GM19455 (cell line): ENCODE data around the gene EHBP1.

Experiments used
- ATAC-seq: cut with Tn5 transposase; IDR thresholded peaks from one replicate; pipeline ENCODE4 v1.9.1; 2021; ENCODE audit not compliant: unreplicated experiment

EHBP1 gene

DNA sequence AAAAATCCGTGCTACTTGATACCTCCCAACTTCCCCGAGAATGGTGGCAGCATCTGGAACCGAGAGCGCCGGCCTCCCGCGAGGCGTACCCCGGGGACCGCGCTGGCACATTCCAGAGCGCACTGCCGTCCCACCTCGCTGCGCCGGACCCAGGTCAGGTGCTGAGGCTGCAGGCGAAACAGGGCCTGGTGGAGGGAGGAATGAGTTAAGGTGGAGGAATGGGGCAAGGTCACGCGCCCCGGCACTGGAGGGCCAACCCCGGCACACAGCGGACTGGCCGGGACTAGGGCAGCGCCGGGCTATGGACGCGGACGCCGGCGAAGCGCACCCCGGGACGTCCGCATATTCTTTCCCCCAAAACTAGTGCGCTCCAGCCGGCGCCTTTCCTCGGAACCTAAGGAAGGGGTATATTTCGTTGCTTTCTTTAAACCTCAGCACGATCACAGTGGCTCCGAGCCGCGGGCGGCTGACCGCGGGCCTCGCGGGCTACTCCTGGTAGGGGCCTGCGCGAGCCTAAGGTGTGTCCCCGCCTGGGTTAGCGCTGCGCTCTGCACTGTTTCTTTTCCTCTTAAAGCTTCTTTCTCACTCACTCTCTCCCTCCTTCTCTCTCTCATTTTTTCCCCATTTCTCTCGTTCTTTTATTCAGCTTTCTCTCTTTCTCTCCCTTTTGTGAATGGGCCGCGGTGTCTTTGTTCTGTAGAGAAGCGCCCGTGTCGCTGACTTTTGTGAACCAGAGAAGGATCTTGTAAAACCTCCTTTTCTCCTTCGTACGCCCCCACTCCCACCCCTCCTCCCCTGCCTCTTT is 343.1 kb downstream of the EHBP1 start:
- ATAC-seq, result no peak

DNA sequence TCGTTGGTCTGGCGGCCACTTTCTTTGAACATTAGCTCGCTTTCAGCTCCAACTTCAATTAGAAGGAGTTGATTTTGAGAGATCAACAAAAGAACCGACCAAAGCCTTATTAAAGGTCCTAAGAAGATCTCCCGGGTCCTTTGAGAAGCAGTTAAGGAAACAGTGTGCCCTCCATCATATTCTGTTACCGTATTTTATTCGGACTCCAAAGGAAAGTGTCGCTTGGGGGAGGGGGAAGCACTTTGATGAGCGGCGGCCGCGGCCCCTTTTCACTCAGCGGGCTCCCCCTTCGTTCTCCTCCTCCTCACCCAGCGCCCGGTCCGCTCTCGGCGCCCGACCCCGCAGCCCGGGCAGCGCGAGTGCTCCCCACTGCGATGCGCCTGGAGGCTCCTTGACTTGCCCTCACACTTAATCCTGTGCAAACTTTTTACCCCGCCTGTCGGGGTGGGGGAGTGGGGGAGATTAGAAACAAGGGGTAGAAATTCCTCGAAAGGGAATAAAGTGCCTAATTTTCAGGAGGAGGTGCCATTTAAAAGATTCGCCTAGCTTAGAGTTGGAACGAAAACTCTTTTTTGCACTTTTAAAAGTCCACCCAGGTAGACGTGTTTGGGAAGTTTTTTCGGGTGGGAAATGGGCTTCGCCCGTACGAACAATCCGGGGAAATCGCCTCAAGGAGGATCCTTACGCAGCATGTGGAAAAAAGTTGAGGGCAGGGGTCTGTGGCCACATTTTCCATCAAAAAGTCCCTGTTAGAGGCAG is 343.9 kb downstream of the EHBP1 start:
- no peak for ATAC-seq

DNA sequence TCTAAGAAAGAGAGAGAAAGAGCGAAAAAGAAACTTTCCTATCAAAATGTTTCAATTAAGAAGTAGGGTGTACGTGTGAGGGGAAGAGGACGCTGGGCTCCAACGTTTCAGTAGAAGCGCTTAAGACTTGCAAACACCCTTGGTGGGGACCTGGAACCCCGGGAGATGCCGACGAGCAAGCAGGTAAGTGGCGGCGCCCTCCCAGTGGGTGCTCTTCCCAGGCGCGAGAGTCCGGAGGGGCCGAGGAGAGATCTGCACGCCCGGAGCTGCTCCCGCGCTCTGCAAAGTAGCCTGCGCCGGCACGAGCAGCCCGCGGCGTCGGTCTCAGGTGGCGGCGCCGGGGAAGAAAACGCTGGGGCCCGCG is 344.4 kb downstream of the EHBP1 start:
- no peak for ATAC-seq

DNA sequence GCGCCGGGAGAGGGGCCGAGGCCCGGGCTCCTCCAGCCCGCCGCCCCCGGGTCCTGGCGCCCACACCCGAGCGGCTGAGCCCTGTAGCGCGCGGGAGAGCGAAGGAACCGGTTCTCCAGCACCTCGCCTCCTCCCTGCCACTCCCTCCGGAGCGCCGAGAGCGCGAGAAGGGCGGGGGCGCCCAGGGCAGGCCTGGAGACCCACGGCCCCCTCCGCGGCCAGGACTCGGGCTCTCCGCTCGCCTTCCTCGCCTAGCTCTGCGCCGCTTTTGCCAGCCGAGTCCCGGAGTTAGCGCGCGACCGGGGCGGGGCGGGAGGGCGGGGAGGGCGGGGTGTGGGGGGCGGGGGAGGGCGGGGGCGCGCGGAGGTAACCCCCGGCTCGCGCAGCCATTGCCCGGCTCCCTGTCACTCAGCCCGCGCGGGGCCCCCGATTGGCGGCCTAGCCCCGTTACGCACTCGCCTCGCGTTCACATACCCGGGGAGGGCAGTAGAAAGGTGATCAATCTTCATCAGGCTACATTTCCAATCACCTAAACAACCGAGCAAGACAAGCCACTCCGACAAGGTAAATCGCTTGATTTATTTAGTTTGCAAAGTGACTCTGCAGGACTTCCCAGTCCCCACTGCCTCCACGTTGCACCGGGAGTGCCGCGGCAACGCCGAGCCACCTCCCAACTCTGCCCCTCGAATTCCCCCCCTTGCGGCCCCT is 345.0 kb downstream of the EHBP1 start, which contains the start of gene OTX1:
TSS of gene OTX1 (plus strand) at position 497 of the 708 bp plus-strand sequence. CDS start 2,161 bp downstream, outside the sequence.
- peak; percentile 88 for ATAC-seq

DNA sequence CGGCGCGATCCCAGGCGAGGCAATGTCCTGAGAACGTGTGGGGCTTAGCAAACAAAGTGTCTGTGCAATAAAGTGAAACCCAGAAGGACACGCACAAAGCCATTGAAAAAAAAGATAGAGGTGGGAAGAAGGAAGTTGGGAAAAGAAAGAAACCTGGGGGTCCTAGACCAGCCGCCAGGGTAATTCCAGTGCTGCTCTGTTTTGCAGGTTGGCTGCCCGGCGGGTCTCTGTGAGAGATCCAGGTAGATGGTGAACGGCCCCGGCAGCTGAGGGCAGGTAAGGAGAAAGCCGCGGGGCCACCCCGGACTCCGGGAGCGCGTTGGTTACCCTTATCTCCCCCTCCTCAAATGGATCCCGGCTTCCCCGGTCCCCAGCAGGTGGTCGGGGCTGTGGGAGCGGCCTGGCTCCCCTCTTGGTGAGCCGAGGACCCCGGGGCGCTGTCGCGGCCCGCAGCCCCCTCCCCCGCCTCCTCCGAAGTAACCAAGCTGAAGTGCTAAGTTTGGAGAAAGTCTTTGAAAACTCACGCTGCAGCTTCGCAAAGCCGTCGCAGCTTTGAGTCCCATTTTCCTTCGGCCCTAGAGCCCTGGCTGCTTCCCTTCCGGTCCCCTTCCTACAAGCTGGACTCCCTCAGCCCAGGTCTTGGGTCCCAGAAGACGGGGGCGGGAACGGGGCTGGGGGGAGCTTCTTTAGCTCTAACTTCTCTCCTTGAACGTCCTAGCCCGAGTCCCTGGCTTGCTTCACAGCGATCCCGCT is 345.7 kb downstream of the EHBP1 start:
- no peak for ATAC-seq

DNA sequence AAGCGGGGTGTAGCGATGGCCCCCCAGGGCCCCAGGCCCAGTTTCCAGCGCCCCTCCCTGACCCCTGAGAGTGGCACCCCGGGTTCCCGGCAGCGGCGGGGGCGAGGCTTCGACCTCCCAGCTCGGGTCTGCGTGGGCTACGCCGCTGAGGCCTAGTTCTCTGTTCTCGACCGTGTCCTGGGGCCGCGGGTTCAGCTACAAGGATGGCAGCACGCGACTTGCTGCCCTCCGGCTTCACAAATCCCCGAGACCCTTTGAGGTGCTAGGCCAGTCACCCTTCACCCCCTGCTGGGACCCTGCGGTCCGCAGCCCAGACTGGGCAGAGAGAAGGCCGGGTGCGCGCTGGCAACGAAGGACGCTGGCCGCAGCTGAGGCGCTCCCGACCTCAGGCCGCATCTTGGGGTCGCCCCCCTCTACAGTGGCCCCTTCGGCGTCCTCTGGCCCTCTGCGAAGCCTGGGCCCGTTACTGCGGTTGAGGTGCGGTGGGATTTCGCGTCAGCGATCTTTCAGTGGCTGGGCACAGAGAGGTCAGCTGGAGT is 346.4 kb downstream of the EHBP1 start:
- no peak for ATAC-seq

DNA sequence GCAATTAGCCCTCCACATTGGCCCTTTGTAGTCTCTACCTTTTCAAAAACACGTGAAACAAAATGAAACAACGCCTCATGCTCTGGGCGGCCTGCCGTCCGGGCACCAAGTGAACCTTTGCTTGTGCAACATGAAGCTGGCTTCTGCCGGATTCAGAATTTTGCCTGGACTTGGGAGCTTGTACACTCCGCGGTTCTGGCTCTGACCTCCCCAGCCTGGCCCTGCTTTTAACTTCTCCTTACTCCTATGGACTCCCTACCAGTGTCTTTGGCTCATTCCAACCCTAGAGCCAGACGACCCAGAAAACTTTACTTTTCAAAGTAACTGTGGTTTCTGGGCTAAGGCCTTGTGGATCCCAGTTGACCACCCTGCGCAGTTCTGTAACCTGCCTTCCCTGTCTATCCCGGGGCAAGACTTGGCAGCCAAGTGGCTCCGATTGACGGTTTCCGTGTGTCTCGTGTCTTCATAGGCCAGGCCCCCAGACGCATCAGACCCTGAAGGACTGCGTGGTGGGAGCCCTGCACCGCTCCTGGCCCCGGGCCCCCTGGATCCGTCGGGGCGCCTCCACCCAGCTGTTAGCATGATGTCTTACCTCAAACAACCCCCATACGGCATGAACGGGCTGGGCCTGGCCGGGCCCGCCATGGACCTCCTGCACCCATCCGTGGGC is 347.0 kb downstream of the EHBP1 start:
- ATAC-seq, result no peak

DNA sequence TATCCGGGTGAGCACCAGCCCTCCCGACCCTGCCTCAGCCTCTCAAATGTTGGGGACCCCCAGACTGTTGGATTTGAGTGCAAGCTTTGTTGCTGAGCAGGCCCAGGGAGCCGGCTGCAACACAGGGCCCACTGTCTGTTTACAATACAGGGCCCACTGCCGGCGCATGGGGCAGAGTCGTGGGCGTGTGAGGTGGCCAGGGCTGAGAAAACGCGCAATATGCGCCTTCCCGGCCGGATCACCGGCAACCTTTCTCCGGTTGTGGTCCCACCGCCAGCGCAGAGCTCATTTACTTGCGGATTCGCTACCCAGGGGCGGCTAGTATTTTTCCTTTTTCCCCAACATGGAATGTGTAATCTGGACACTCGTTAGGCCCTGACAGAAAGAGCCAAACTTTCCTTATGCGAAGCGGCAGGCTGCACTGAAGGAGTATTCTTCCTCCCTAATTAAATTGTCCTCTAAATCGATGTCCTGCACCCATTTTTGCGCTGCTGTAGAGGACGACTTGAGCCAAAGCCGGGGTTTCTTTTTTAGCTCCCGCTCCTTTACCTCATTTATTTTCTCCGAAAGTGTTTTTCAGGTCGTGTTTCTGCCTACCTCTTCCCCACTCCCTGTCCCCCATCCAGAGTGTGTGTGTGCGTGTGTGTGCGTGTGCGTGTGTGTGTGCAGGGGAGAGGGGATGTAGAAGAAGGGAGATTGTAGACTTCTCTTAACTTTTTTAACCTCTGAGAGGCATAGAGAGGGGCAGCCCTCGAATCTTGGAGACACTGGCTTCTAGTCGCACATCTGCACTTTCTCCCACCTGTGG is 347.8 kb downstream of the EHBP1 start:
- ATAC-seq, result no peak

DNA sequence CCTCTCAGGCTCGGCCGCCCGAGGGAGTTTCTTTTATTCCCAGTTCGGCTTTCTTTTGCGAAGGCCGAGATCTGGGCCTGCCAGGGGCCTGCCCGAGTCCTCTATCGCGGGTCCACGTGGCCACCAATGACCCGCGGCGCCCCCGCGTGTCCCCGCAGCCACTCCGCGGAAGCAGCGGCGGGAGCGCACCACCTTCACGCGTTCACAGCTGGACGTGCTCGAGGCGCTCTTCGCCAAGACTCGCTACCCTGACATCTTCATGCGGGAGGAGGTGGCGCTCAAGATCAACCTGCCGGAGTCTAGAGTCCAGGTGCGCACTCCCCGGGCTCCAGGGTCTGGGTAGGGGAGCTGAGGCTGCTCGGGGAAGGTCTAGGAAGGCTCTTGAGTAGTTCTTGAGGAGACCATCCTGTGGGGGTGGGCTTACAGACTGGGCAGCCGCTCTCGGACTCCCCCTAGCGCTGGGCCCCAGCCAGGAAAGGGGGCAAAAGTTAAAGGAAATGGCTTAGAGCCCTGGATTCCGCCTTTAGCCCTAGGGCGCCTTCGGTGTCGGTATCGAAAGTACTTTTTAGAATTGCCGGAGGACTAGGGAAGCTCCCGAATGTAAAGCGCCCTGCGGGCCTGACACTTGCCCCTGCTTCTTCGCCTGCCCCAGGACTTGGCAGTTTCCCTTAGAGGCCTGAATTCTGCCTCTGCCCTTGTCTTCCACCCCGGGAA is 348.5 kb downstream of the EHBP1 start:
- no peak for ATAC-seq

DNA sequence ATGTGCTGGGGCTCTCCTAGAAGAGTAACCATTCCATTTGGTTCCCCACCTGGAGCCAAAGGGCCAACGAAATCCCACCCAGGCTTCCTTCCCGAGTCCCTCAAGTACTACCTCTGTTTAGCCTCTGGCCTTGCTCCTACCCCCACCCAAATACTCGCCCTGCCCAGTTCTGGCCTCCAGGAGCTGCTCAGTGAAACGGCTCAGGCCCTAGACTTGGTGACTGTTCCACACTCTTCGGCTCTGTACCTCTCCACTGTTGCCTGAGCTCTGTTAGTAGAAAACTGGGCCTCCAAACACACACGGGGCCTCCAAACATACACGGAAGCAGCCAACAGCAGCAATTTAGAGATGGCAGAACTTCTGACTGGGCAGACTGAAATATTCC is 349.3 kb downstream of the EHBP1 start:
- ATAC-seq, result no peak

DNA sequence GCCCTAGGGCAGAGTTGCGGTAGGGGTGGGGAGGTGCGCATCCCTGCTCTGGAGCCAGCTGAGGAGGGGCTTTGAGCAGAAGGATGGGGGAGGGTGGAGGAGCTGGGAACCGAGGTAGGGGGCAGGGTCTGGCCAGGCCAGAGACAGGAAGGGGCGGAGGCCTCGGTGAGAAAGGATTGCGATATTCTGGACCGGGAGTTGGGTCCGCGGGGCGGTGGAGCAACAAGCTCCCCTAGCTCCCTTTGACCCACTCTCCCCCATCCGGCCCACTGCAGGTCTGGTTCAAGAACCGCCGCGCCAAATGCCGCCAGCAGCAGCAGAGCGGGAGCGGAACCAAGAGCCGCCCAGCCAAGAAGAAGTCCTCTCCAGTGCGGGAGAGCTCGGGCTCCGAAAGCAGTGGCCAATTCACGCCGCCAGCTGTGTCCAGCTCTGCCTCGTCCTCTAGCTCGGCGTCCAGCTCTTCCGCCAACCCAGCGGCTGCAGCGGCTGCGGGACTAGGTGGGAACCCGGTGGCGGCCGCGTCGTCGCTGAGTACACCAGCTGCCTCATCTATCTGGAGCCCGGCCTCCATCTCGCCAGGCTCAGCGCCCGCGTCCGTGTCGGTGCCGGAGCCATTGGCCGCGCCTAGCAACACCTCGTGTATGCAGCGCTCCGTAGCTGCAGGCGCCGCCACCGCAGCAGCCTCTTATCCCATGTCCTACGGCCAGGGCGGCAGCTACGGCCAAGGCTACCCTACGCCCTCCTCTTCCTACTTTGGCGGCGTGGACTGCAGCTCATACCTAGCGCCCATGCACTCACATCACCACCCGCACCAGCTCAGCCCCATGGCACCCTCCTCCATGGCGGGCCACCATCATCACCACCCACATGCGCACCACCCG is 350.0 kb downstream of the EHBP1 start:
- ATAC-seq, result no peak

DNA sequence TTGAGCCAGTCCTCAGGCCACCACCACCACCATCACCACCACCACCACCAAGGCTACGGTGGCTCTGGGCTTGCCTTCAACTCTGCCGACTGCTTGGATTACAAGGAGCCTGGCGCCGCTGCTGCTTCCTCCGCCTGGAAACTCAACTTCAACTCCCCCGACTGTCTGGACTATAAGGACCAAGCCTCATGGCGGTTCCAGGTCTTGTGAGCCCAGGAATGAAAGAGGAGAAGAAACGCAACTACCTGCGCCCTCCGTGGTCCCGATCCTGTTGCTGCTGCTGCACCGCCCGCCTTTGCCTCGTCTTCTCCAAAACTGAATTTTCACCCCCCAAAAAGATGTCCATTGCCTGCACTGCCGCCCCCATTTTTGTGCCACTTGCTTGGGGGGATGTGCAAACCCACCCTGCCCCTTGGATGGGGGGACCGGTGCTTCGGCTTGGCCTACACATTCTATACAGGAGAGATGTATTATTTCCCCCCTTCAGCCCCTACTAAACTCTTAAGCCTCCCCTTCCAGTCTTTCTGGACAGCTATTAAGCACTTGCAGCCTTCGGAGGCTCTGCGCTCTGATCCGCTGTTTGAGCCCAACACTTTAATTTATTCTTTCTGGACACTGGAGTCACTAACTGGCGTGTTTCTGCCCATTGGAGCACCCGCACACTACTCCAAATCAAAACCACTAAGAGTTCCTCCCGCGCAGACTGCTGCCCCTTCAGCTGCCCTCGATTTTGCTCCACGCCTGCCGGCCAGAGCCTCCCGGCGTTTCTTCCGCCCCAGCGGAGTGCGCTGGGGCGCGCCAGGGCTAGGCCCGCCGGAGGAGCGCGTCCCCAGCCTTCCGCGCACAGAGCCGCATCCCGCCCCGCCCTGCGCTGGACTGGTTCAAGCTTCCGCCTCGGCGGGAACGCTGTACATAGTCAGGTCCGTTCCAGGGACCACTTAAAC is 350.9 kb downstream of the EHBP1 start:
- no peak for ATAC-seq

DNA sequence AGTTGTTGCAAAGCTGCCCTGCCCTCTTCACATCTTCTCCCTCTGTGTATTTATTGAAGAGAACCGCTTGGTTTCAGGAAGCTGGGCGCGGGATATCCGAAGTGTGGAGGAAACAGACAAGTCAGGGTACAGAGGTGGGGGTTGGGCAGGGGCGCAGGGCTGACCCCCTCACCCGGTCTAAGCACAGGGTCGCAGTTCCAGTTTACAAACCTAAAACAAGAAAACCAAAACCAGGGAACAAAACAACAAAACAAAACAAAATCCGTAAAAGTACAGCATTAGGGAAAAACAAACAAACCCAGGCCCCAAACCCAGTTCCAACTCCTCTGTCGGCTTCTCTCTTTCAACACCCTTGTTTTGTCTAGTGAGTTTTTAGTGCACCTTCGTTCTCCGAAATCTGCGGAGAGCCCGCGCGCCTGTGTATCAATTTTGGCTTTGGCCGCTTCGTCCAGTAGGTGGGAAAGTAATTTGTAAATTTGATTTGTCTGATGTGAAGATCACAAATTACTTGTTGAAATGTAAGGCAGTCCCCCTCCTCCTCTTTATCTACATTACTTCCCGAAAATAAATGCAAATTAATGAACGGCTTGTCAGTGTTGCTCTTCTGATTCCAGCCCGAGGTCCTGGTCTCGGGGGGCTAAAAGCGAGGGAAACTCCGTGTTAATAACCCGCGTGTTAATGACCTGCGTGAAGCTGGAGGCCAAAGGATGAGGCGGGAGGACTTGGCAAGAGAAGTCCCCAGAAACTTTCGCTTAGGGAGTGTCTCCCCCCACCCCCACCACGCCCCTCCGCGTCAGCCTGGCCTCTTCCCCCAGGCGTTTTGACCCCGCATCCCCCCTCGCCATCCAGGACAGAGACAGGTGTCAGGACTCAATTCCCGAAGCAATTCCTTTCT is 352.0 kb downstream of the EHBP1 start:
- no peak for ATAC-seq

DNA sequence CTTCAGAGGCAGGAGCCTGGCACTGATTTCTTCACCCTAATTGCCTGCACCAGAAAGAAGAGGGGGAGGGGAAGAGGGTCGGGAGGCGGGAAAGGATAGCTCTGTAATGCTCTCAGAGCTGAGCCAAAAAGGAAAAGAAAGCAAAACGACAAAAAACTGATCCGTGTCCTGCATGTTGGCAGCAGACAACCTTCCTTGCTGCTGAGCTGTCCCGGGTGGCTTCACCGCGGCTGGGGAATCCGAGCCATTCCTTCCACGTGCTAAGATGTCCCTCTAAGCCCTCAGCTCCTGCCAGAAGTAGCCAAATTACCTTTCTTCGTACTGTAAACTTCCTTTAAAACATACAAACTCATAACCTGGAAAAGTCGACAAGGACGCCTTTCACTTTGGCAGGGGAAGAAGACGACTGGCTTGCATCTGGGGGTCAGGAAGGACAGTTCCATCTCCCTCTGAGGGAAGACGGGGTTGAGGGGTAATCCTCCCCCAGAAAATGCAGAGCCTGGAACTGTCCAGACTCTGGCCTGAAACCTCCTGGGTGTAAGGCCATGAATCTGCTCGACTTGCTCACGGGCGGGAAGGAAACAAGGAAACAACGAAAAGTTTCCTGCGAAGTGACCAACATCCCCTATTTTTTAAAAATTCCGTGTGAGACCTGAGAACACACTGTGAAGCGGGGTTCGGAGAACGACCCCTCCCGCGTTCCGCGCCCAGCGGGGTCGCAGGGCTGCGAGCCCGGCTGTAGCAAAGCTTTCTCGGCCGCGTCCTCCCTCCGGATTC is 352.8 kb downstream of the EHBP1 start:
- ATAC-seq, result no peak
